ENCODE data around the gene SMG5.
"Not testable (repeated sequence)": the region's sequence is repeated elsewhere in the genome, so short reads cannot be mapped to it uniquely, and the experiment has no call there.

Gene SMG5

GRCh38 chr1:156242738-156243137 is 39.9 kb downstream of the SMG5 start:
- peak; percentile 49 for DNase-seq (ENCODE audit: low spot score)

GRCh38 chr1:156241926-156242325 is 40.7 kb downstream of the SMG5 start, which contains the start of gene BGLAP:
TSS of gene BGLAP (plus strand) at chr1:156242184. CDS start at chr1:156242232, 48 bp downstream.
- DNase-seq (ENCODE audit: low spot score), result no peak

GRCh38 chr1:156241311-156241811 is 41.3 kb downstream of the SMG5 start:
- no peak for DNase-seq (ENCODE audit: low spot score)

GRCh38 chr1:156238248-156238647 is 44.4 kb downstream of the SMG5 start:
- no peak for DNase-seq (ENCODE audit: low spot score)

GRCh38 chr1:156236164-156236563 is 46.5 kb downstream of the SMG5 start:
- no peak for DNase-seq (ENCODE audit: low spot score)

- DNase-seq (ENCODE audit: low spot score), result no peak
These were observed 49.0 kb downstream of the SMG5 start for GRCh38 chr1:156233426-156234127.

- no peak for DNase-seq (ENCODE audit: low spot score)
These were observed 50.3 kb downstream of the SMG5 start for GRCh38 chr1:156232201-156232894.

- DNase-seq (ENCODE audit: low spot score), result no peak
These were observed 52.2 kb downstream of the SMG5 start for GRCh38 chr1:156230473-156230837.

- no peak for DNase-seq (ENCODE audit: low spot score)
These were observed 52.7 kb downstream of the SMG5 start for GRCh38 chr1:156229809-156230472.

- no peak for DNase-seq (ENCODE audit: low spot score)
These were observed 54.1 kb downstream of the SMG5 start for GRCh38 chr1:156228501-156228900.

GRCh38 chr1:156226782-156227181 is 55.8 kb downstream of the SMG5 start:
- no peak for DNase-seq (ENCODE audit: low spot score)

- DNase-seq (ENCODE audit: low spot score), result no peak
These were observed 56.5 kb downstream of the SMG5 start for GRCh38 chr1:156226116-156226538.

GRCh38 chr1:156225677-156226014 is 57.0 kb downstream of the SMG5 start:
- no peak for DNase-seq (ENCODE audit: low spot score)

- DNase-seq (ENCODE audit: low spot score), result no peak
These were observed 60.5 kb downstream of the SMG5 start for GRCh38 chr1:156221986-156222692.

GRCh38 chr1:156220226-156220625 is 62.4 kb downstream of the SMG5 start:
- no peak for DNase-seq (ENCODE audit: low spot score)

GRCh38 chr1:156217871-156218270 is 64.8 kb downstream of the SMG5 start:
- no peak for DNase-seq (ENCODE audit: low spot score)

GRCh38 chr1:156216361-156217086 is 66.1 kb downstream of the SMG5 start:
- DNase-seq (ENCODE audit: low spot score), result not testable (repeated sequence)

GRCh38 chr1:156214024-156214748 is 68.4 kb downstream of the SMG5 start:
- DNase-seq (ENCODE audit: low spot score), result no peak

GRCh38 chr1:156213644-156213966 is 69.0 kb downstream of the SMG5 start:
- no peak for DNase-seq (ENCODE audit: low spot score)

GRCh38 chr1:156212833-156213643 is 69.6 kb downstream of the SMG5 start, which contains the start of gene PMF1:
TSS of gene PMF1 (plus strand) at chr1:156213007. CDS start at chr1:156213016, 9 bp downstream.
- peak; percentile 100 for DNase-seq (ENCODE audit: low spot score)

Data from D341Med (cell line).